Neural crest cell (in vitro differentiated cells): ENCODE measurements around the gene CCNJL. TPM values are rescaled to one million over a fixed set of nuclear protein-coding genes. Genes with fewer than 3 reads are reported as not detected.
"Not testable (repeated sequence)": the region's sequence is repeated elsewhere in the genome, so short reads cannot be mapped to it uniquely, and the experiment has no call there.

ENCODE experiments used
- DNase-seq: peaks from one replicate; pipeline ENCODE4 v3.0.0; 2021; ENCODE audit warnings: low read depth, mixed read lengths, low spot score
- H3K27ac Mint-ChIP-seq: one replicate; pipeline ENCODE4 v1.8.0; 2021; ENCODE audit warnings: mild to moderate bottlenecking, mixed read lengths; ENCODE audit not compliant: unreplicated experiment
- H3K27me3 Mint-ChIP-seq: 2 replicates; pipeline ENCODE4 v1.8.0; 2021; ENCODE audit warnings: low read depth, mild to moderate bottlenecking, mixed read lengths
- H3K36me3 Mint-ChIP-seq: 2 replicates; pipeline ENCODE4 v1.8.0; 2021; ENCODE audit warnings: low read depth, mild to moderate bottlenecking, mixed read lengths
- H3K4me1 Mint-ChIP-seq: 2 replicates; pipeline ENCODE4 v1.8.0; 2021; ENCODE audit warnings: mixed read lengths
- H3K4me3 Mint-ChIP-seq: one replicate; pipeline ENCODE4 v1.8.0; 2021; ENCODE audit warnings: mild to moderate bottlenecking, mixed read lengths
- H3K9me3 Mint-ChIP-seq: 2 replicates; pipeline ENCODE4 v1.8.0; 2021; ENCODE audit warnings: mixed read lengths
- CTCF ChIP-seq: fragments of 200-600 bp; sonication (generic); conservative IDR thresholded peaks from 2 replicates; pipeline ENCODE4 v1.5.0; 2021; ENCODE audit warnings: antibody characterized with exemption, mild to moderate bottlenecking
- total RNA-seq: library from RNA; stranded (reverse); gene quantifications from 2 replicates; pipeline ENCODE4 v1.2.1, GENCODE V29; 2021

CCNJL gene
- total RNA-seq, 1 donor from 2014 or later = 29.7 TPM

DNA sequence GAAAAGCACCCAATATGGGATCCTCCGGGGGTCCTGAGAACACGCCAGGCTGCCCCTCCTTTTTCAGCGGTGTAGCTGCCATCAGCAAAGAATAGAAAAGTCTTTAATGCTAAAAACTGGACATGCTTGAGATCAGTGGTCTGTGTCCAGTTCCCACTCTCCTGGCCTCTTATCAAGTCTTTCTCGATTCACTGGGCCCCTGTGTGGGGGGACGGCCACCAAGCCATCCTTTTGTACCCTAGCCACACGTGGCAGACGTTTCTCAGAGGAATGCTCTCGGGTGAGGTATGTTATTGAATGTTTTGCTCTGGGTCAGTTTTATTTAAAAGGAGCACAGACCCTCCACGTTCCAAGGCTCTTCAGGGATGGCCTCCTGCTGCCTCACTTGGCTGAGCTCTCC, 59.4 kb downstream of the CCNJL start:
- Mint-ChIP-seq H3K27ac (no peak overlapping the region), H3K36me3 (peaks cover 14% of the 10 kb centered on the region)

GRCh38 chr5:160251406-160252155, 60.8 kb downstream of the CCNJL start:
- H3K27ac Mint-ChIP-seq = no peak overlapping the region
- H3K4me1 Mint-ChIP-seq = no peaks in the 10 kb centered on the region
- no peak for DNase-seq
- peaks cover 14% of the 10 kb centered on the region for H3K36me3 Mint-ChIP-seq
- H3K9me3 Mint-ChIP-seq = no peaks in the 10 kb centered on the region
- no peaks in the 10 kb centered on the region for H3K27me3 Mint-ChIP-seq
- no peak overlapping the region for H3K4me3 Mint-ChIP-seq
- TF ChIP-seq CTCF = no peak

More for the DNA sequence above, 59.4 kb downstream of the CCNJL start:
- no peaks in the 10 kb centered on the region for H3K9me3 Mint-ChIP-seq
- no peak for DNase-seq
- no peaks in the 10 kb centered on the region for H3K4me1 Mint-ChIP-seq
- TF ChIP-seq CTCF = no peak
- no peak overlapping the region for H3K4me3 Mint-ChIP-seq
- H3K27me3 Mint-ChIP-seq = no peaks in the 10 kb centered on the region

DNA sequence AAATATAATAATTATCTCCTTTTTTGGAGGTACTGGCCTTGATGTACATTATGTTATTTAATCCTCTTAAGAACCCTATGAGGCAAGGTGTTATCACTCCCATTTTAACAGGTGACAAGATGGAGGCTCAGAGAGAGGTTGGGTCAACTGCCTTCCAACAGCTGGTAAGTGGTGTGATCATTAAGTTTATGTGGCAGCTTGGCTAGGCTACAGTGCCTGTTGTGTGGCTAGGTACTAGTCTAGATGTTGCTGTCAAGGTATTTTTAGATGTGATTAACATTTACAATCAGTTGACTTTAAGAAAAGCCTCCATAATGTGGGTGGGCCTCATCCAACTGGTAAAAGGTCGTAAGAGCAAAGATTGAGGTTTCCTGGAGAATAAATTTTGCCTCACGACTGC, 61.5 kb downstream of the CCNJL start:
- no peaks in the 10 kb centered on the region for H3K9me3 Mint-ChIP-seq
- no peaks in the 10 kb centered on the region for H3K27me3 Mint-ChIP-seq
- no peaks in the 10 kb centered on the region for H3K4me1 Mint-ChIP-seq
- H3K36me3 Mint-ChIP-seq = peaks cover 12% of the 10 kb centered on the region
- no peak overlapping the region for H3K4me3 Mint-ChIP-seq
- no peak for TF ChIP-seq CTCF
- no peak overlapping the region for H3K27ac Mint-ChIP-seq
- no peak for DNase-seq

- TF ChIP-seq CTCF = no peak
- no peak for DNase-seq
- Mint-ChIP-seq H3K36me3 (peaks cover 12% of the 10 kb centered on the region), H3K4me1 (no peaks in the 10 kb centered on the region), H3K27me3 (no peaks in the 10 kb centered on the region), H3K27ac (no peak overlapping the region), H3K9me3 (no peaks in the 10 kb centered on the region), H3K4me3 (no peak overlapping the region)
These were observed 62.1 kb downstream of the CCNJL start for GRCh38 chr5:160250226-160250625.

GRCh38 chr5:160249570-160249969, 62.8 kb downstream of the CCNJL start:
- H3K9me3 Mint-ChIP-seq, H3K27me3 Mint-ChIP-seq, DNase-seq: not testable (repeated sequence)

DNA sequence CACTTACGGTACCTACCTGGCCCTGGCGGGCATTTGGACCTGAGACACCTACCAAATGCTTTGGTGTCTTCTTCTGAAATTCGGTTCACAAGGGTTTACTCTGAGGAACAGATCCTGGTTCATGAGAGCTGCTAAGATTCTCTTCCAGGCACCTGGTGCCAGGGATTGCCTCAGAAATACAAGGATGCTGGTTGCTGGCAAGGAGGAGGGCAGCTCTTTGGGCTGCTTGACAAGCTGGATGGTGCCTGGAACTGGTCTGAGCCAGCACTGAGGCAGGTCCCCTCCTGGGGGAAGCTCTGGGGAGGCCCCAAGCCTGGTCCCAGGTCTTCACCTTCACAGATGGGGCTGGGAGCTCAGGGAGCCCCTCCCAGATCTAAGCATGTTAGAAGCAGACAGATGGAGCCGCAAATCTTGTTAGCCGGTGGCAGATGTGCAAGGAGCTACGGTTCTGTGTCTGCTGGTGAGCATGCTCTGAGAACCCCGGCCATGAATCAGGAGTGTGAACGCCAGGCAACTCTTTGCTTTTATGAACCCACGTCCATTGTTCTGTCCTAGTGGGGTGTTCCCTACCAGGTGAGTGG, 66.8 kb downstream of the CCNJL start:
- no peak for TF ChIP-seq CTCF
- Mint-ChIP-seq H3K4me3 (no peak overlapping the region), H3K9me3 (no peaks in the 10 kb centered on the region), H3K27ac (no peak overlapping the region), H3K36me3 (no peaks in the 10 kb centered on the region), H3K4me1 (peaks cover 7% of the 10 kb centered on the region), H3K27me3 (no peaks in the 10 kb centered on the region)
- DNase-seq = no peak

More at GRCh38 chr5:160249570-160249969, 62.8 kb downstream of the CCNJL start:
- H3K4me3 Mint-ChIP-seq, H3K4me1 Mint-ChIP-seq, H3K27ac Mint-ChIP-seq: not testable (repeated sequence)
- H3K36me3 Mint-ChIP-seq = peaks cover 12% of the 10 kb centered on the region
